Lung microvascular endothelial cell (primary cell): Measurements from ENCODE around the gene GALNTL6. TPM values are rescaled to one million over a fixed set of nuclear protein-coding genes. Genes with fewer than 3 reads are reported as not detected.

Source experiments
- DNase-seq, 2 donors: peaks; one replicate each; pipeline versions ENCODE4 v3.0.0 to v3.0.0-alpha.2; 2010; ENCODE audit warnings: low read depth in 2 of 2
- total RNA-seq: library from RNA; depleted of rRNA; stranded (reverse); fragments of >200 nt; gene quantifications from 2 replicates; pipeline ENCODE4 v1.2.1, GENCODE V29; 2014

Gene GALNTL6
- total RNA-seq, 1 donor from 2014 or later: not detected

- DNase-seq: no peak
These were observed 1243.1 kb downstream of the GALNTL6 start for GRCh38 chr4:173056271-173056670.

- no peak for DNase-seq
These were observed 1243.5 kb downstream of the GALNTL6 start for GRCh38 chr4:173056710-173057109.

GRCh38 chr4:173057442-173057841 lies 1244.2 kb downstream of the GALNTL6 start:
- DNase-seq: peak; percentile 8 to 40

DNA sequence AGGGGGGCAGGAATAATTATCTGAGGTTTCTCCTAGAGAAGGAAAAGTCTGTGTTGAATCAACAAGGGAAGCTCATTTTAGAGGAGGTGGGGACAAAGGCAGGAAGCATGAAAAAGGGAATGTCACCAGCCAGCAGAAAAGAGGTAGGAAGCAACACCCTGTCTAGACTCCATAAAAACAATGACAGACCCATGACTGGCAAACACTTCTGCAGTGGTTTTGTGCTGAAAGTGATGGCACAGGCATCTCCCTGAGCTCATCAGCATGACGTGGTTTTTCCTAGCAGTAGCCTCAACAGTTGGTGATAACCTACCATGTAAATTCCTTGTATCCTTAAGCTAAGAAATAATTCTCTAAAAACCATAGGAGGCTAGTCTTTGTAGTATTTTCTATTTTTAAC lies 1244.7 kb downstream of the GALNTL6 start:
- peak; percentile 38 to 73 for DNase-seq

GRCh38 chr4:173061160-173061559 lies 1248.0 kb downstream of the GALNTL6 start:
- no peak for DNase-seq

DNA sequence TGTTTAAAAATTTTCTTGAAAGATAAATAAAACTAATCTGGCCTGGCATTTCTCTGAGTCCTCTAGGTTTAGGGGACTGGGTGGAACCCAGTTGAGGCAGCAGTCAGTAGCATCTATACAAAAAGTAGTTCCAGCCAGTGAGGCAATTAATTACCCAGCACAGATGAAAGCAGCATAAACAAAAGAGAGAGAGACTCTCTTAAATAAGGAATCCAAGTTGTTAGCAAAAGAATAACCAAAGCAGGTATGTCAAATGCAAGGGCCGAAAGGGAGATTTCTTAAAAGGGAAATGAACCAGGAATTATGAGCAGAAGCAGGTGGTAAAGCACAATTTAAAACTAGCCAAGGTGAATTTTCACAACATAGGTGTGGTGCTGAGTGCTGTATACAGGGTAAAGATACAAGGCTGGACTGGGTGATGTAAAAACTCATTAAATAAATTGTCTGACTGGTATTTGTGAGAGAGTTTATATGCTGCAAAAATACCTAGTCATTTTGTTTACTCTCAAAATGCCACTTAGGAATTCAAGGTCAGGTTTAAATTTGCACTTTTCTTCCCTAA lies 1260.8 kb downstream of the GALNTL6 start:
- no peak for DNase-seq

DNA sequence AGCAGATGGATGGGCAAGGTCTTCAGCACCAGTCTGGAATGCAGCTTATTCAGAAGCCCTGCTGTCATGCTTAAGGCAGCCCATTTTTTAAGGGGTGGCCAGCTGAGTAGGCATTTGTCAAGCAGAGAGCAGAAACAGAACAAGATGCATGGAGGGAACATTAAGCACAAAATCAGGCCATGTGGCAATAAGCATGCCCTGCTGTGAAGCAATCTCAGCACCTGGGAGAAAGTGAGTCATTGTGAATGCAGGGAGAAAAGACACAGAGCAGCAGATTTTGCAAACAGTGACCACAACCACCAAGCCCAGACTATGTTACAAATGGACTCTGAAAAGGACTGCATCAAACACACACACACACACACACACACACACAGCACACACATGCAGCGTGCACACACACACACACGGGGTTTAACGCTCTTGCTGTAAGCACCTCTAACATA lies 1261.3 kb downstream of the GALNTL6 start:
- DNase-seq: no peak

GRCh38 chr4:173076903-173077634 lies 1263.9 kb downstream of the GALNTL6 start:
- no peak for DNase-seq

DNA sequence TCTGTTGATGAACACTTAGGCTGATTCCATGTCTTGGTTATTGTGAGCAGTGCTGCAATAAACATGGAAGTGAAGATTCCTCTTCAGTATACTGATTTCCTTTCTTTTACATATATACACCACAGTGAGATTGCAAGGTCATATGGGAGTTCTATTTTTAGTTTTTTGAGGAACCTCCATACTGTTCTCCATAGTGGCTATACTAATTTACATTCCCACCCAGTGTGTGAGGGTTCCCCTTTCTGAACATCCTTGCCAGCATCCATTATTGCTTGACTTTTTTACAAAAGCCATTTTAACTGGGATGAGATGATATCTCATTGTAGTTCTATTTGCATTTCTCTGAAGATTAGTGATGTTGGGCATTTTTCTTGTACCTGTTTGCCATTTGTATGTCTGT lies 1274.9 kb downstream of the GALNTL6 start:
- DNase-seq: no peak
